ENCODE results near the gene AUNIP.

The AUNIP gene

DNA sequence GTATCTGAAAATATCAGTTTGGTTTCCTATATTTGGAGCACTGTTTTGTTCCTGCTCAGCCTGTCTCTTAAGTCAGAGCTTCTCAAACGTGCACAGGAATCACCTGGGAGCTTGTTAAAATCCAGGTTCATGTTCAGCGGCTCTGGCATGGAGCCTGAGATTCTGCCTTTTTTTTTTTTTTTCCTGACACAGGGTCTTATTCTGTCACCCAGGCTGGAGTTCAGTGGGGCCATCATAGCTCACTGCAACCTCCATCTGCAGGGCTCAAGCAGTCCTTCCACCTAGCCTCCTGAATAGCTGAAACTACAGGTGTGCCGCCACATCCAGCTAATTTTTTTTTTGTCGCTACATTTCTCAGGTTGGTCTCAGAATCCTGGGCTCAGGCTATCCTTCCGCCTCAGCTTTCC lies 71.5 kb downstream of the AUNIP start:
- no peak for DNase-seq

GRCh38 chr1:25786887-25787759 lies 72.1 kb downstream of the AUNIP start:
- DNase-seq, result no peak

GRCh38 chr1:25785333-25786067 lies 73.8 kb downstream of the AUNIP start:
- no peak for DNase-seq

DNA sequence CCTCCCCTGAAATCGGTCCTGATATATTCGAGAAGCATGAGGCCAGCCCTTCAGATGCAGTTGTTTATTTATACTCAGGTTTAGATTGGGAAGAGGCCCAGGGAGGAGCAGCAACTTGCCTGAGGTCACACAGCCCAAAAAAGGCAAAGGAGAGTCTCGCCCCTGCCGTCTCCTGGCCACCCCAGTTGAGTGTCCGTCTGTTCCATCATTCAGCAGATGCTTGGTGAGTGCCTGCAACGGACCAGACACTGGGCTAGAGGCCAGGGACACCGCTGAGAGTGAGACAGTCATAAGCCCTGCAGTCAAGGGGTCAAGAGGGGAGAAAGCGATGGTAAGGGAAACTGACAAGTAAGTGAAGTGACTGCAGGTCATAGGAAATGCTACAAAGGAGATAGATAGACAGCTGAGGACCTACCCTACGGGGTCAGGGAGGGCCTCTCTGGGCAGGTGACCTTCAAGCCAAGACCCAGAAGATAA lies 74.6 kb downstream of the AUNIP start:
- DNase-seq, result no peak

Data from GDM1 (cell line).